Right cardiac atrium (tissue), 5 donors: ENCODE data around the gene PLCE1. TPM values are rescaled to one million over a fixed set of nuclear protein-coding genes. Genes with fewer than 3 reads are reported as not detected.
"Not testable (repeated sequence)": the region's sequence is repeated elsewhere in the genome, so short reads cannot be mapped to it uniquely, and the experiment has no call there.

Experiments
- ATAC-seq, 2 donors: fragments of 200-7000 bp; cut with Tn5 transposase; one replicate each; pipeline versions ENCODE4 v1.8.0 to v1.9.1; 2020; ENCODE audit warnings: moderate library complexity in 2 of 2, mild to moderate bottlenecking in 1 of 2
- DNase-seq, 3 donors: peaks; one replicate each; pipeline ENCODE4 v3.0.0-alpha.2; 2020
- H3K27ac ChIP-seq: one replicate; pipeline ENCODE4 v1.5.1; 2013; ENCODE audit warnings: mild to moderate bottlenecking, low read length, control low read depth, moderate library complexity
- H3K27me3 ChIP-seq: one replicate; pipeline ENCODE4 v1.6.1; 2013; ENCODE audit not compliant: control insufficient read depth, insufficient read depth
- H3K4me1 ChIP-seq: one replicate; pipeline ENCODE4 v1.6.1; 2013; ENCODE audit warnings: low read length; ENCODE audit not compliant: control insufficient read depth, insufficient read depth
- H3K4me3 ChIP-seq: one replicate; pipeline ENCODE4 v1.5.1; 2013; ENCODE audit warnings: low read length, control low read depth
- H3K9me3 ChIP-seq: one replicate; pipeline ENCODE4 v1.6.1; 2013; ENCODE audit warnings: low read length; ENCODE audit not compliant: control insufficient read depth
- WGBS: extraction: QIAGEN DNeasy Blood & Tissue Kit; methylation state at CpG from one replicate; pipeline ENCODE4 v1.1.7; 2013; 5-methylcytosine and 5-hydroxymethylcytosine counted together
- intact Hi-C, 4 donors: fragments of 100-400 bp; cut with DNase I; formaldehyde crosslinking; loops; one replicate each; pipeline versions ENCODE4 v1.11.0 to v1.14.0; 2022 to 2023
- long read RNA-seq, 4 donors: library from polyadenylated mRNA; unstranded; transcript quantifications; one replicate each; pipeline ENCODE4 v2.0.0, GENCODE V29; 2020 to 2021
- polyA plus RNA-seq: library from polyadenylated mRNA; stranded (reverse); fragments of 200-250 nt; gene quantifications from one replicate; pipeline ENCODE4 v1.2.3, GENCODE V29; 2013
- total RNA-seq, 4 donors: library from RNA; stranded (reverse); fragmentation: NEBNext Ultra II Directional; extraction: Animal tissue kit (Norgen Biotek cat#: 25700); gene quantifications; one replicate each; pipeline ENCODE4 v1.2.1, GENCODE V29; 2021
- donor health status: healthy with polysubstance abuse.
- donor health status: DM: no; HTN: yes; CAD: no.
- donor health status: DM: no; HTN: no; CAD: no.
- donor health status: DM: no; HTN: yes; CAD: no; lungs with severe emphysema.
- donor health status: DM: yes; HTN: yes; CAD: no.

PLCE1 gene
- total RNA-seq (10 to 100 TPM; 12.4 to 23.4 (median 21.0) TPM), polyA plus RNA-seq (6.0 TPM)
- long read RNA-seq, donor 1, partial matches to known transcripts = 24 of 34 reads
- long read RNA-seq, donor 1, other reads (novel, unspliced or antisense) = 10 of 34 reads
- long read RNA-seq, donor 2, partial matches to known transcripts = 1 of 4 reads
- long read RNA-seq, donor 2, other reads (novel, unspliced or antisense) = 3 of 4 reads
- long read RNA-seq, donor 3, full-length matches to known transcripts = 1 of 73 reads
- long read RNA-seq, donor 3, partial matches to known transcripts = 38 of 73 reads
- long read RNA-seq, donor 3, other reads (novel, unspliced or antisense) = 34 of 73 reads
- long read RNA-seq, donor 4, partial matches to known transcripts = 8 of 11 reads
- long read RNA-seq, donor 4, other reads (novel, unspliced or antisense) = 3 of 11 reads

- 1% methylated on average over 83 of the region's 83 CpGs for WGBS
- DNase-seq (peak; percentile 57 to 86 (median 82)), ATAC-seq (peak; percentile 84 to 89)
- intact Hi-C loops = loop anchor here in 2 of 4 donors (2.0 to 10.0 kb wide), 2 partner anchors 37 to 81 kb away; no protein-coding TSS in a partner anchor
- Histone ChIP-seq H3K27ac (peak within 1 kb of the TSS; percentile 69), H3K27me3 (no peaks in the 10 kb centered on the region), H3K4me3 (peak within 1 kb of the TSS; percentile 85), H3K4me1 (peaks cover 10% of the 10 kb centered on the region), H3K9me3 (no peaks in the 10 kb centered on the region)
Measured at GRCh38 chr10:93993782-93994437, at the start of gene PLCE1. TSS of gene PLCE1 (plus strand) at chr10:93993931. CDS start at chr10:94031047, 37,116 bp downstream.

- no peaks in the 10 kb centered on the region for H3K9me3 ChIP-seq
- ATAC-seq (peak; percentile 35 to 44), DNase-seq (no peak)
- 35% methylated on average over 4 of the region's 4 CpGs for WGBS
- H3K4me3 ChIP-seq = no peak overlapping the region
- H3K27me3 ChIP-seq = no peaks in the 10 kb centered on the region
- intact Hi-C loops = no loop called here
- peak overlapping the region; percentile 72 for H3K27ac ChIP-seq
- peaks cover 12% of the 10 kb centered on the region for H3K4me1 ChIP-seq
Measured at GRCh38 chr10:93945819-93946218, 47.9 kb upstream of the PLCE1 start.

GRCh38 chr10:93947055-93947454, 46.7 kb upstream of the PLCE1 start:
- Histone ChIP-seq H3K4me3 (no peak overlapping the region), H3K9me3 (no peaks in the 10 kb centered on the region), H3K4me1 (peaks cover 10% of the 10 kb centered on the region), H3K27me3 (no peaks in the 10 kb centered on the region), H3K27ac (peak overlapping the region; percentile 98)
- ATAC-seq = peak; percentile 92 to 95
- intact Hi-C loops = no loop called here
- whole genome bisulfite sequencing = 25% methylated on average over 8 of the region's 8 CpGs
- peak; percentile 37 to 76 (median 72) for DNase-seq

GRCh38 chr10:93947524-93947923, 46.2 kb upstream of the PLCE1 start:
- Histone ChIP-seq H3K9me3 (no peaks in the 10 kb centered on the region), H3K4me1 (peaks cover 11% of the 10 kb centered on the region), H3K27ac (peak overlapping the region; percentile 98), H3K27me3 (no peaks in the 10 kb centered on the region), H3K4me3 (no peak overlapping the region)
- DNase-seq (no peak), ATAC-seq (peak in 1 of 2 donors; percentile 8)
- intact Hi-C loops = no loop called here

- intact Hi-C loops = no loop called here
- H3K4me3 ChIP-seq = no peak overlapping the region
- DNase-seq (peak in 1 of 3 donors; percentile 61), ATAC-seq (peak; percentile 40 to 80)
- no peaks in the 10 kb centered on the region for H3K27me3 ChIP-seq
- no peaks in the 10 kb centered on the region for H3K9me3 ChIP-seq
- 58% methylated on average over 2 of the region's 2 CpGs for WGBS
- peaks cover 10% of the 10 kb centered on the region for H3K4me1 ChIP-seq
- H3K27ac ChIP-seq = peak overlapping the region; percentile 83
Measured at GRCh38 chr10:93951905-93952304, 41.8 kb upstream of the PLCE1 start.

GRCh38 chr10:93954299-93954698, 39.4 kb upstream of the PLCE1 start:
- Histone ChIP-seq H3K9me3 (no peaks in the 10 kb centered on the region), H3K27ac (no peak overlapping the region), H3K4me3 (no peak overlapping the region), H3K27me3 (no peaks in the 10 kb centered on the region), H3K4me1 (peaks cover 3% of the 10 kb centered on the region)
- DNase-seq (no peak), ATAC-seq (no peak)
- intact Hi-C loops = no loop called here
- 95% methylated on average over 8 of the region's 8 CpGs for WGBS

- Histone ChIP-seq H3K27ac (no peak overlapping the region), H3K4me3 (no peak overlapping the region), H3K27me3 (no peaks in the 10 kb centered on the region), H3K4me1 (peaks cover 3% of the 10 kb centered on the region), H3K9me3 (no peaks in the 10 kb centered on the region)
- ATAC-seq (no peak), DNase-seq (no peak)
- WGBS = 90% methylated on average over 5 of the region's 5 CpGs
- intact Hi-C loops = no loop called here
Measured at GRCh38 chr10:93954726-93955363, 38.9 kb upstream of the PLCE1 start.

GRCh38 chr10:93958834-93959233, 34.9 kb upstream of the PLCE1 start:
- DNase-seq = no peak
- 89% methylated on average over 6 of the region's 6 CpGs for WGBS
- peak overlapping the region; percentile 4 for H3K27ac ChIP-seq
- H3K4me1 ChIP-seq = peaks cover 2% of the 10 kb centered on the region
- intact Hi-C loops = no loop called here
- H3K9me3 ChIP-seq = no peaks in the 10 kb centered on the region
- H3K27me3 ChIP-seq = no peaks in the 10 kb centered on the region
- no peak for ATAC-seq
- no peak overlapping the region for H3K4me3 ChIP-seq

GRCh38 chr10:93960988-93961387, 32.7 kb upstream of the PLCE1 start:
- H3K27ac ChIP-seq, H3K9me3 ChIP-seq, intact Hi-C loops, H3K4me3 ChIP-seq, H3K27me3 ChIP-seq, H3K4me1 ChIP-seq, ATAC-seq, DNase-seq: not testable (repeated sequence)
- 95% methylated on average over 7 of the region's 7 CpGs for WGBS

GRCh38 chr10:93962973-93963372, 30.8 kb upstream of the PLCE1 start:
- no peak overlapping the region for H3K4me3 ChIP-seq
- intact Hi-C loops = no loop called here
- ATAC-seq (peak; percentile 63 to 68), DNase-seq (no peak)
- H3K9me3 ChIP-seq = no peaks in the 10 kb centered on the region
- peaks cover 2% of the 10 kb centered on the region for H3K4me1 ChIP-seq
- no peaks in the 10 kb centered on the region for H3K27me3 ChIP-seq
- H3K27ac ChIP-seq = peak overlapping the region; percentile 82
- WGBS = 61% methylated on average over 1 of the region's 1 CpG

- peak; percentile 58 to 88 for ATAC-seq
- WGBS = 57% methylated on average over 5 of the region's 5 CpGs
- intact Hi-C loops = no loop called here
Measured at GRCh38 chr10:93963434-93963833, 30.3 kb upstream of the PLCE1 start.

More at GRCh38 chr10:93963434-93963833, 30.3 kb upstream of the PLCE1 start:
- Histone ChIP-seq H3K9me3 (no peaks in the 10 kb centered on the region), H3K27me3 (no peaks in the 10 kb centered on the region), H3K27ac (peak overlapping the region; percentile 82), H3K4me1 (peaks cover 2% of the 10 kb centered on the region), H3K4me3 (no peak overlapping the region)
- DNase-seq = peak in 2 of 3 donors; percentile 52 to 87
